GM20000 (cell line): ENCODE measurements around the gene NRAP.

Experiments
- DNase-seq: peaks from one replicate; pipeline ENCODE4 v3.0.0; 2012; ENCODE audit warnings: low spot score
- CTCF ChIP-seq: IDR thresholded peaks from 2 replicates; pipeline ENCODE4 v1.5.1; 2012; ENCODE audit warnings: mild to moderate bottlenecking, control low read depth; ENCODE audit errors: extremely low read depth, missing control alignments

NRAP gene

GRCh38 chr10:113583571-113583970, 80.3 kb downstream of the NRAP start:
- DNase-seq, result no peak
- no peak for TF ChIP-seq CTCF

GRCh38 chr10:113581092-113581491, 82.7 kb downstream of the NRAP start:
- no peak for DNase-seq
- no peak for TF ChIP-seq CTCF

GRCh38 chr10:113578773-113579172, 85.1 kb downstream of the NRAP start:
- TF ChIP-seq CTCF, result no peak
- DNase-seq, result no peak

DNA sequence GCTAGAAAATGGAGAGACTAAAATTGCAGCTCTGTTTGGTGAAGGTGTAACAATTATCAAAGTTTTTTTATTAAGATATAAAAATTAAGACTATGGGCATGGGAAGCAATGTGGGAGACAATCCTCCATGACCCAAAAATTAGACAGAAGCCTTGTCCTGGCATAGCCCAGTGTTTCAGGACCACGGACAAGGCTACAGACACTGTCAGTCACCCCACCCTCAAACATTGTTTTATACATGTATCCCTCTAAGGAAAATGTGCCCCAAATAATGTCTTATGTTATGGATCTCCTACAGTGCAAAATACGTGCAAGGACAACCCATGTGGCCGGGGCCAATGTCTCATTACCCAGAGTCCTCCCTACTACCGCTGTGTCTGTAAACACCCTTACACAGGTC, 87.0 kb downstream of the NRAP start:
- TF ChIP-seq CTCF, result no peak
- DNase-seq, result no peak

DNA sequence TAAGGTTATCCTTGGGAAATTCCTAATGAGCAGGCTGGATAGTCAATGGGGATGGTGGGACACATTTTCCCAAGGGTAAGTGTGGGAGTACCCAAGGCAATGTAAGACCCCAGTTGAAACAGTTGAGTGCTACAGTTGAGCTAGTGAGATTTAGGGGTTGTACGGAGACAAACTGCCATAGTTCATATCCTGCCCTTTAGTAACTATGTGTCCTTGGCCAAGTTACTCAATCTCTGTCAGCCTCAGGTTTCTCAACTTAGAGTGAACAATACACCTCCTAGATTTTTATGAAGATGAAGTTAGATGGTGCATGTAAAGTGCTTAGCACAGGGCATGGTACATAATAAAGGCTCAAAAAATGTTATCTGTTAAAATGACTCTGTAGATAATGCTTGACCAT, 90.5 kb downstream of the NRAP start:
- TF ChIP-seq CTCF, result no peak
- no peak for DNase-seq

DNA sequence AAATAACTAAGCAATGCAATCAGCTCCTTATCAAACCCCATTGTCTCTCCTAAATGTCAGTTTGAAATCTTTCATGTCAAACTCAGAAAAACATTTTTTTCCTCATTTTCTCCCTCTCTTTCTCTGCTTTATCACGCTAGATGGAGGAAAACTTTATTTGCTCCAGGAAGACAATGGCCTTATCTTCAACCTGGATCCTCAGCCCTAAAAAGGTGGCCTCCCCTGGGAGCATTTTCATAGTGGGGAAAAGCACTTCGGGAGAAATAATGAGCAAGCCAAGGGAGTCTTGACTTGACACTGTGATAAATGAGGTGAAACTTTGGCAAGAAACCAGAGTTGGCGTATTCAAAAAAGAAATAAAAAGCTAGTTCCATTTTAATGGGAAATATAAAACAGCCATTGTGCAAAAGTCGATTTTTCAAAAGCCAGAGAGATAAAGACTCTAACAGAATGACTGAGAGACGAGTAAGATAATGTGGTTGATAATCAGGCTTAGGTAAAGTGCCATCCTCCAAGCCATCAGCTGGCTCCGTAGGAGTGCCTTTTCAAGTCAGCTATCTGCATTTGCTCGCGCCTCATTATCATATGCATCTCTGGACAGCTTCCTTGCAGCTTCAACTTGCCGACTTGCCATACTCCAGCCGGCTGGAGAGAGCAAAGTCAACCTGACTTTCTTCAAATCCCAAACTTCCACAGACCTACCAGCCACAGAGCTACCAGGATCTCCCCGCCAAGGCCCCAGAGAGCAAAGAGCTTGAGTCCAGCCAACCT, 91.1 kb downstream of the NRAP start:
- no peak for TF ChIP-seq CTCF
- DNase-seq, result no peak

DNA sequence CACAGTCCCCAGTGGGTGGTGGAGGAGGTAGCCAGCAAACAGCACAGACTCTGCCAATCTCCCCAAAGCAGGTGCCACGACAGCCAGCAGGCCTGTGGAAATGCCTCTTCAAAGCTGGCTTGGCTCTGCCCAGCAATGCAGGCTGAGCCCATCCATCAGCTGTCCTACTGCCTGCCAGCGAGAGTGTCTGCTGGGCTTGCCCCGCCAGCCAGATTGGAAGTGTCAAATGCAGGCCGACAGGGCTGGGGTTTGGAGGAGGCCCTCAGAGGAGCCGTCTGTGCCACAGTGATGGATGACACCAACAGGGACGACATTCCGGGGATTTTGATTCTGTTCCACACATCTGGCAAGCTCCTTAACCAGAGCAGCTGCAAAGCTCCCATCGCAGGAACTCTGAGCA, 94.3 kb downstream of the NRAP start:
- DNase-seq, result no peak
- no peak for TF ChIP-seq CTCF
